ELF-1 (cell line): ENCODE results near the gene ZNRF2.
"Not testable (repeated sequence)": the region's sequence is repeated elsewhere in the genome, so short reads cannot be mapped to it uniquely, and the experiment has no call there.

Source experiments
- DNase-seq: peaks from one replicate; pipeline ENCODE4 v3.0.0-alpha.2; 2016; ENCODE audit warnings: low read depth, low spot score

ZNRF2 gene

GRCh38 chr7:30353932-30354607, 69.7 kb downstream of the ZNRF2 start:
- no peak for DNase-seq

DNA sequence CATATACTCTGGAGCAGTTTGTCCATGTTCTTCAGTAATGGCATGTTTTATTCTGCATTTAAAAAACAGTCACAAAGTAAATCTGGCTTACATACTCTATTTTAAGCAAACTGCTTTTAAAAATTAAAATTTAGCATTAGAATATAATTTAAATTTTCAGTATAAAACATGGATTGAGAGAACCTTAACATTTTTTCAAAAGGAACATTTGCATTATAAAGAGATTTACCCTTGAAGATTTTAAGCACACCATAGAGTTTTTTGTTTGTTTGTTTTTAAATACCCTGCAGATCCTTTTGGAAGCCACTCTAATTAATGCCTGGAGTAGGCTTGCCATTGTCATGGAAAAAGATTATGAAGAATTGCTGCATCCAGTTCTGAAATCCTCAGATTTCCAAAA, 70.4 kb downstream of the ZNRF2 start:
- no peak for DNase-seq

GRCh38 chr7:30359957-30360356, 75.6 kb downstream of the ZNRF2 start:
- DNase-seq = no peak

GRCh38 chr7:30363778-30364563, 79.6 kb downstream of the ZNRF2 start:
- DNase-seq = no peak

GRCh38 chr7:30364773-30365172, 80.4 kb downstream of the ZNRF2 start:
- DNase-seq = no peak

GRCh38 chr7:30365621-30366020, 81.2 kb downstream of the ZNRF2 start:
- no peak for DNase-seq

GRCh38 chr7:30366606-30367005, 82.2 kb downstream of the ZNRF2 start:
- DNase-seq = no peak

GRCh38 chr7:30367561-30367960, 83.2 kb downstream of the ZNRF2 start:
- DNase-seq = no peak

GRCh38 chr7:30369879-30370278, 85.5 kb downstream of the ZNRF2 start:
- DNase-seq = no peak

DNA sequence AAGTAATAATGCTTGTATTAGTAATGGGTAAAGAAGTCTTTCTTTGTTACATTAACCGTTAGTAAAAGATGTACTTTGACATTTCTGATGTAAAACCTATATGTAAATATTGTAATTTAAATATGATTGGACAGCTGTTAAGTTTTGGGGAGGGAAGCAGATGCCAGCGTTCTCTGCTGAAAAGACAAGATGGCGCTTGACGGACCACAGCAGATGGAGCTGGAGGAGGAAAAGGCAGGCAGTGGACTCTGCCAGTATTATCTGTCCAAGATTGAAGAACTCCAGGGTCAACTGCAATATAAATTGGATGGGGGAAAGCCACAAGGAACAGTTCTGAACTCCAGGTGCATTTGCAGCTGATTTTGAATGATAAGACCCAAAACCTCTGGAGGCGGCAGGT, 86.9 kb downstream of the ZNRF2 start:
- no peak for DNase-seq

DNA sequence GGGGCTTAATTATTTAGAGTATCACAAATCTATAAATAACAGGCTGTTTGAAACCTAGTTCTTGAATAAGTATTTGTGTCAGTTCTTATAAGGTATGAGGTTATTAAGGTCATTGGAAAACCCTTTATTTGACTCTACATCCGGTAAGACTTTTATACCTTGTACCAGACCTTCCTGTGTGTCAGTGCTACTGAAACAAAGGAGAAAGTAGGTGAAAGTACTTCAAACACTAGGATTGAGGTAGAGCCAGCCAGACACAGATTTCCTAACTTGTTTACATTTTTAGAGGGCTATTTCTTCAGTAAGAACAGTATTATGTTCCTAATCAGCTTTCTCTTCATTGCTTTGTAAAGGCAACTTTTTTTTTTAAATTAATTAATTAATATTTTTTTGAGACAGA, 93.9 kb downstream of the ZNRF2 start:
- no peak for DNase-seq

- DNase-seq = no peak
Observed at GRCh38 chr7:30379131-30379530, 94.7 kb downstream of the ZNRF2 start.

GRCh38 chr7:30379741-30380140, 95.3 kb downstream of the ZNRF2 start:
- no peak for DNase-seq

DNA sequence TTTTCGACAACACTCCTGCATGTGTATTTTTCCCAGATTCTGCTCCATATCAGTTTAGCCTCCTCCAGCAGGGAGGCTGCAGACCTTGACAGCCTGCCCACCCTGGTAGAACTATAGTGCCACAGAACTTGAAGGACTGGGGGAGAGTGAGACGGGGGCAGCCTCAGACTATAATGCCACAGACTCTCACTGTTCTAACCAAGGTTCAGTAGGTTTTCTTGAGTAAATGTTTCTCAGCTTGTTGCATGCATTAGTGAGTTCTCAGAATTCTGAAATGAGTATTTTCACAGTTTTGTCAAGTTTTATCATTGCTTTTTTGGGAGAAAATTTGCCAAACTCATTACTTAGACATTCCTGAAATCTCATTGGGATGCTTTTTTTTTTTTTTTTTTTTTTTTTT, 95.9 kb downstream of the ZNRF2 start:
- no peak for DNase-seq

DNA sequence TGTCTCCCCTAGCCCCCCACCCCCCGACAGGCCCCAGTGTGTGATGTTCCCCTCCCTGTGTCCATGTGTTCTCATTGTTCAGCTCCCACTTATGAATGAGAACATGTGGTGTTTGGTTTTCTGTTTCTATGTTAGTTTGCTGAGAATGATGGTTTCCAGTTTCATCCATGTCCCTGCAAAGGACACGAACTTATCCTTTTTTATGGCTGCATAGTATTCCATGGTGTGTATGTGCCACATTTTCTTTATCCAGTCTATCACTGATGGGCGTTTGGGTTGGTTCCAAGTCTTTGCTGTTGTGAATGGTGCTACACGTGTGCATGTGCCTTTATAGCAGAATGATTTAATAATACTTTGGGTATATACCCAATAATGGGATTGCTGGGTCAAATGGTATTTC, 96.4 kb downstream of the ZNRF2 start:
- not testable (repeated sequence) for DNase-seq

DNA sequence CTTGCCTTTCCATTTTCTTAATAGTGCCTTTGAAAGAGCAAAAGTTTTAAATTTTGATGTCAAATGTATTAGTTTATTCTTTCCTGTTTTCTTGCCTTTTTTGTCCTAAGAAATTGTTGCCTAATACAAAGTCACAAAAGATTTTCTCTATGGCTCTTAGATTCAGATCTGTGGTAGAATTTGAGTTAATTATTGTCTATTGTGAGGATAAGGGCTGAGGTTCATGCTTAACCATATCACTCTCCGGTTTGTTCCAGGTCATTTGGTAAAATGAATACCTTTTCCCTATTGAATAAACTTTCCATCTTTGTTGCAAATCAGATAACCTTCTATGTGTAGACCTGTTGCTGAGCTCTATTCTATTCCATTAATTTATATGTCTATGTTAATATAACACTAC, 98.2 kb downstream of the ZNRF2 start:
- DNase-seq = no peak

- DNase-seq = no peak
Observed at GRCh38 chr7:30389791-30390190, 105.4 kb downstream of the ZNRF2 start.

DNA sequence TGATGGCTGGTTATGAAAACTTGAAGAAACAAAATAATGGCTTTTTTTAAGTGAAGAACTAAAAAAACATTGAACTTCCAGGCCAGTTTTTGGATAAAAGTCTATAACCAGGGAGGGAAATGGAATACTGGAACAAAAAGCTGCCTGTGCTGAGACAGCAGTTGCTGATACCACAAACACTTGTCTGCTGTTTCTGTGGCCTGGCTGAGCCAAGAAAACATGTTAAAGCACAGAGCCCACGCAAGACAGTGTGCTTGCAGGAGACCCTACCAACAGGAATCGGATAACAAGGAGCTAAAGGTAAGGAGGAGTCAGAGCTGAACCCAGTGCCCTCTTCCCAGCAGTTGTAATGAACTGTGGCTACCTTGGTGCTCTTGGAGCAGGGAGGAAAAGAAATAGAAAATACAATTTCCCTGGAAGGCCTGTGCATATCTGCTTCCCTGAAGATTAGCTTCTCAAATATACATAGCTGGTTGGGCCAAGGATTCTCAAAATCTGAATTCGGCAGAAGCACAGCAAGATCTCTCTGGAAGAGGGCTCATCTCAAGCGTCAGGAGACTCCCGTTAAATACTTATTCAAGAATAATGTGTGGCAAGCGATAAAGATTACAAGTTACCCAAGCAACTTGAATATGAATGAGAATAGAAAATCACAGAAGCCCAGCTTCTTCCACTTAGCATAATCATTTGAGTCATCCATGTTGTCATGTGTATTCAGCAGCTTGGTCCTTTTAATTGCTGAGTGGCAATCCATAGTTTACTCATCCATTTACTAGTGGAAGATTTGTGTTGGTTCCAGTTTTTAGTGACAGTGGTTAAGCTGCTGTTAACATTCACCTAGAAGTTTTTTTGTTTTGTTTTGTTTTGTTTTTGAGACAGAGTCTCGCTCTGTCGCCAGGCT, 106.6 kb downstream of the ZNRF2 start:
- DNase-seq = no peak

DNA sequence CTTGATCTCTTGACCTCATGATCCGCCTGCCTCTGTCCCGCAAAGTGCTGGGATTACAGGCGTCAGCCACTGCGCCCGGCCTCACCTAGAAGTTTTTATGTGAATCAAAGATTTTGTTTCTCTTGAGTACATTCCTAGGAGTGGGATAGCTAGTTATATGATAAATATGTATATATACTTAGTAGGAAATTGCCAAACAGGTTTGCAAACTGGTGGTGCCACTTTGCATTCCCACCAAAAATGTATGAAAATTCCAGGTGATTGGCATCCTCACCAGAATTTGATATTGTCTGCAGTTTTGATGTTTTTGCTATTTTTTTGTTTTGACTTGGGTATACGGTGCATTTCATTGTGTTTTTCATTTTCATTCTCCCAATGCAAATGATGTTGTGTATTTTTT, 107.4 kb downstream of the ZNRF2 start:
- no peak for DNase-seq

DNA sequence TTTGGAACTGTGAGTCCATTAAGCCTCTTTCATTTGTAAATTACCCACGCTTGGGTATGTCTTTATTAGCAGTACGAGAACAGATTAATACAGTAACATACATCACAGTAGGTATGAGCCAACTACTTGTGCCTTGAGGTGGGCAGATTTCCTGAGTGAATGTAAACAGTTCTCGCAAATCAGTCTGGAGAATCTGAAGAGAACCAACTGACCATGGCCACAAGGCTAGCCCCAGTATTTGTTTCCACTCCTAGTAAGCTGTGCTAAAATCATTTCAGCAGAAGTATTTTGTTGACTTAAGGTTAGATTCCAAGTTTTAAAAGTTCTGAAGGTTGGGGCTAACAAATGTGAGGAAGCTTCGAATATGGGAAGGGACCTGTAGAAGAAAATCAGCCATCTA, 111.3 kb downstream of the ZNRF2 start:
- no peak for DNase-seq

DNA sequence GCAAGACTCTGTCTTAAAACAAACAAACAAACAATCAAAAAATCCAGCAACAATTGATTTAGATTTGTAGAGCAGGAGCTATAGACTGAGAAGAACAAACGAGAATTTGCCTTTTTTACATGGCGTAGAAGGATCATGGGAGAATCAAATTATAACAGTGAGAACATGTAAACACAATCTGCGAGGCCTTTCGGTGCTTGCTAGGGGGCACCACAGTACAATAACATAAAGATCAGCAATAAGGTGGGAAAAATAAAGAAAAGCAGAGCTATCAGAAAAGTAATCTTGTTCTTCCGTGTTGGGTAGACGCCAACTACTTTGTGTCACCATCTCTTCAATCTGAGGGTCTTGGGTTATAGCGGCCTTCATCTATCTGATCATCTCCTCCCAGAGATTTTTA, 112.0 kb downstream of the ZNRF2 start:
- no peak for DNase-seq

DNA sequence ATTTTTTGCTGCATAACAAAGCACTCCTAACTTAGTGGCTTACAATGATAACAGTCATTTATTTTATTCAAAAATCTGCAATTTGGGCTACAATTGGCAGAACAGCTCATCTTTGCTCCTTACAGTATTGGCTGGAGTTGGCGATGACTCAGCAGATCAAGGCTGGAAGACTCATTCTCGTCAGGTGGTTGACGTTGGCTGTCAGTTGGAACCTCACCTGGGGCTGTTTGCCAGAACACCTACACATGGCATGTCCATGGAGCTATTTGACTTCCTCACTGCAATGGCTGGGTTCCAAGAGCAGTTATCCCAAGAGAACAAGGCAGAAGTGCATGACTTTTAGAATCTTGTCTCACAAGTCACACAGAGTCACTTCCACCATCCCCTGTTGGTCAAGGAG, 119.1 kb downstream of the ZNRF2 start:
- no peak for DNase-seq
